Femur (tissue), 1 donor: ENCODE results near the gene FAM217B.

ENCODE experiments used
- DNase-seq: peaks from one replicate; pipeline ENCODE4 v3.0.0-alpha.2; 2017

FAM217B gene

DNA sequence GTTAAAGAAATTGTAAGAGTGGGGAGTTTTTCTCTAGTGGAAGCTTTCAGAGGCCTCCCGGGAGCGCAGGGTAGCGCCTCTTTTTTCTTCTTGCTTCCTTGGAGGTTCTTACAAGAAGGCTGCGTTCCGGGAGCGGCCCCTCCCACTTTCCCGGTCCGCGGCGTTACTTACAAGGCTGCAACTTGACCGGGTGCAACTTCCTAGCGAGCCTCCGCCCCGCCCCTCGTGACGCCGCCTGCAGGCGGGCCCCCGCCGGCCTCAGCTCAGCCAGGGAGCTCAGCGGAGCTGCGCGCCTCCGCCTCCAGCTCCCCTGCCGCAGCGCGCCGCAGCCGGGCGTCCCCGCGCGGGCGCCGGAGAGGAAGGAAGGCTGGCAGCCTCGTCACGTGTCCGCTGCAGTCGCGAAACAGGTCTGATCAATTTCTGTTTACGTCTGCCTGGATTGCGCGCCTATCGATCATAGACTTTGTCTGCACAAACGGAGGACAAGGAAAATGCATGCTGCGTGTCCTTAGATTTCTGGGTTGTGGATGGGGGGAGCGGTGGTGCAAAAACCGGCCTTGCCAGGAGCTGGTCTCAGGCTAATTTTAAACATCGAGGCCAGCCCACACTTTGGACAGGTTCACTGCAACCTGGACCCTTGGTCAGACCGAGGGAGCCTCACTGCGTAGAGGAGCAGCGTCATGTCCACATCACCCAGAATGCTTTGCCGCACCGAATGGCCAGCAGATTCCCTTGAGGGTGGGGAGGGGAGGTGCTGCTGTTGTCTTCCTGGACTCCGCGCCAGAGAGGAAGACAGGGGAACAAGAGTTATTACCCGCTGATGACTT is at the start of gene FAM217B, which contains the start of gene PPP1R3D:
Gene FAM217B (plus strand): TSS at position 261 of the 827 bp plus-strand sequence. CDS start 3,555 bp downstream, outside the sequence.
Gene PPP1R3D (minus strand): TSS at position 177 of the 827 bp plus-strand sequence. CDS start 374 bp downstream, outside the sequence.
- peak; percentile 98 for DNase-seq

DNA sequence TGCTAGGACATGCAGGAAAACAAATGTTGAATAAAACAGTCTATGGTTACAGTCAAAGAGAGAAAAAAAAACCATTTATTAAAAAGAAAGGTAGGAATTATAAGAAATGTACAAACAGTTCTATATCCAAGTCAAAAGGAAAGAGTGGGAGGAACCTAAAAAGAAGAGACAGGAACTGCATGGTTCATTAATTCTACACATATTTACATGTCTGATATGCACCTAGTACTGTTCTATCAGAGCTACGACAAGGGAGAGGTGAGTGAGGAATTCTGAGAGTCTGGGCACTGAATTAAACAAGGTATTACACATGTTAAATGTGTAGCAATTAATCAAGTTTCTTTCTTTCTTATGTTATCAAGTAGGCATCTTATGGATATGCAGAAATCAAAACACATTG is 48.6 kb upstream of the FAM217B start:
- no peak for DNase-seq

DNA sequence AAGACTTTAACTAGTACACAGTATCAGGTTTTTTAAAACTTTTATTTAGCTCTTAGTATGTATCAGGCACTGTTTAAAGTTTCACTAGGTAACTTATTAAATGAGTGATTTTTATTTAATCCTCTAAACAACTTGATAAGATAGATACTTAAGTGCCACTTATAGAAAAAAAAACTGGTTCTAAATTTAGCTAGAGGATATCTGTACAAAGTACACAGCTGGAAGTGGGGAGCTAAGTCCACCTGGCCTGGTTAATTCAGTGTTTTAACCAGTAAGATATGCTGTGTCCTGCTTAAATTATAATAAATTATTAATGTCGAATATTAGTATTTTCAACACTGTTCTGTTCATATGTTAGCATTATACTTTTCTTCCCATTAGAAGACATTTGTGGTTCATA is 44.3 kb upstream of the FAM217B start:
- no peak for DNase-seq

DNA sequence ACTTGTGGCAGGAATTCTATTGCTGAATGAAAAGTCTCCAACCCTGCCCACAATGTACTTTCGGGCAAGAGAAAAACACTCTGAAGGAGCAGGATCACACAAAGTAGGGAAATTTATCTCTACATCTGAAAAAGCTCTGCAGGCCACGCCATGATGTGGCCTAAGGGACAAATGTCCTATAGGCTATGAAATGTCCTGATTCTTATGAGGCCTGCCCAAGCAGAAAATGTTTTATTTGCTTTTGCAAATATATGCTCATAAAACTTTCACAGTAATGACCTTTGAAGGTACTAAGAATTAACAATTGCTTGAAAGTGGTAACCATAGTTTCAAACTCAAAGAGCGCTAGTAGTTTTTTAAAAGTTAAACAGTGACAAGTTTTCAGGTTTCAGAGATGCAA is 37.7 kb upstream of the FAM217B start:
- DNase-seq = no peak

GRCh38 chr20:59903621-59904020 is 36.6 kb upstream of the FAM217B start:
- DNase-seq = peak; percentile 19

- DNase-seq = no peak
Measured at GRCh38 chr20:59908855-59909254, 31.3 kb upstream of the FAM217B start.

GRCh38 chr20:59911041-59911440 is 29.1 kb upstream of the FAM217B start:
- no peak for DNase-seq

GRCh38 chr20:59912609-59913008 is 27.6 kb upstream of the FAM217B start:
- no peak for DNase-seq

DNA sequence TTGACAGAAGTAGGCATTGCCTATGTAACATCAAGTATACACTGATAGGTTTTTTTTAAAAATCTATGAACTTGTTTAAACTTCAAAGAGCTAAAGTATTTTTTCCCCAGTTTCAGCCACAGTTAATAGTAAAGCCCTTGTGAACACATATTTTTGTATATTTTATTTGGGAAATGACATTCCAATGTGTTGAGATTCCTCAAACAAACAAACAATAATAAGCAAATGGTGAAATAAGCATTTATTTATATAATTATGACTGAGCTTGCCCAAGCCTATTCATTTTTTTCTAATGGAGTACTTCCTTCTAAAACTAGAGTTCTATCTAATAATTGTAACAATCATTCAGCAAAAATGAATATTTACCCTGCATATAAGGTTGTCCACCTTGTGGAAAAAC is 19.2 kb upstream of the FAM217B start:
- no peak for DNase-seq

- DNase-seq = no peak
Measured at GRCh38 chr20:59923514-59923913, 16.7 kb upstream of the FAM217B start.

- DNase-seq = no peak
Measured at GRCh38 chr20:59925359-59925758, 14.8 kb upstream of the FAM217B start.

DNA sequence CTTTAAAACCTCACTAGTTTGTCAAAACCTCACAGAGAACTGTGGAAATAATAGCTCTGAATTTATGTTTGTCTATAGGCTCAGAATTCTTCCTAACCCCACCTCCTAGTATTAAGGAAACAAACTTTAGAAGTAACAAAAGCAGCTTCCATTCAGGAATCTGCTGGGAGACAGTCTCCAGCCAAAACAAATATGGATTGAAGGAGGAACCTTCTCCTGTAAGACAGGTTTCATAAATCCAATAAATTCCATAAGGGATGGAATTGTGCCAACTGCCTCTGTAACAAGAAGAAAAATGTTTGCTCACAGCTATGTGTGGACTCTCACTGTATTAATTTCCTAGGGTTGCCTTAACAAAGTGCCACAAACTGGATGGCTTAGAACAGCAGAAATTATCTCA is 14.3 kb upstream of the FAM217B start:
- DNase-seq = no peak

GRCh38 chr20:59931511-59932312 is 8.5 kb upstream of the FAM217B start:
- DNase-seq = no peak

DNA sequence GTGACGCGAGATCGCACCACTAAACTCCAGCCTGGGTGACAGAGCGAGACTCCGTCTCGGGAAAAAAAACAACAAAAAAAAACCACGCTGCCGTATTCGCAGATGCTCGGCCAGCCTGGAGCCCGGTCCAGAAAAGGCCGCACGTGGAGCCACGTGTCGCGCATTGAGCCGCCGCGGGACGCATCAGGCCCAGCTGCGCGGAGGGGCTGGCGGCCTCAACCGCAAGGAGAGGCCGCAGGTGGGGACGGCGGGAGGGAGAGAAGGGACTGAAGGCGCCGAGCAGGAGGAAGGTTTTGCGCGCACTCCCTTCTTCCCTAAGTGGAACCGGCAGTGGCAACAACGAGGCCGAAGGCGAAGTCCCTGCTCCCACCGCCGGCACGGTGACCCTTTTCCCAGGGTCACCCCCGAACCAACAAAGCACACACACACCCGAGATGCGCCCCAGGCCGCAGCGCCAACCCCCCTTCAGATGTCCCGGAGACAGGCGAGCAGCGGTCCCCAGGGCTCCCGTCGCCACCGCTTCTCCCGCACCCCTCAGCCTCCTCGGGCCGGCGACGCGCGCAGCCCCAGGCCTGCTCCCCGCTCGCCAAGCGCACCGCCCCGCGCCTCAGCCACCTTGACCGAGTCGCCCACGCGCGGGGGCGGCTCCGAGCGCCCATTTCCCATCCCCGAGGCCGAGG is 7.4 kb upstream of the FAM217B start:
- DNase-seq = no peak

GRCh38 chr20:59933296-59933848 is 6.8 kb upstream of the FAM217B start, which contains the start of gene SYCP2:
Gene SYCP2 (minus strand): TSS chr20:59933637. CDS start chr20:59922413, 11,224 bp downstream.
- peak; percentile 68 for DNase-seq

- peak; percentile 82 for DNase-seq
Measured at GRCh38 chr20:59933849-59934585, 6.2 kb upstream of the FAM217B start.

GRCh38 chr20:59935457-59936185 is 4.6 kb upstream of the FAM217B start:
- no peak for DNase-seq

- no peak for DNase-seq
Measured at GRCh38 chr20:59936409-59936808, 3.8 kb upstream of the FAM217B start.

DNA sequence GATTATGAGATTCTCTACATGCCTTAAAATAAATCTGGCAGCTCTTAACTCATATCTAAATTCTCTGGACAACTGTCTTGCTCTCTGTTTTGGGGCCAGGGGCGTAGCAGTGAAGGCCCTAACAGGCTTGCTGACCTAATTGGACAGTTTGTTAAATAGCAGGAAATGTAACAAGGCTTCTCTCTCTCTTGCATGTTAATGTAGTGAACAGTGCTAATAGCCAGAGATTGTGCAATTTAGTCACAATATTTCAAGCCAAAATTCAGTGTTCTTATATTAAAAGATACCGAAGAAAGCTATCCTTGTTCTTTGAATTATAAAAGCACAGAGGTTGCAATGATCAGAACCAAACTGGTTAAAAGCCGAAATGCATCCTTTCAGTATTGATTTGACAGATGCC is 3.0 kb upstream of the FAM217B start:
- DNase-seq = no peak

DNA sequence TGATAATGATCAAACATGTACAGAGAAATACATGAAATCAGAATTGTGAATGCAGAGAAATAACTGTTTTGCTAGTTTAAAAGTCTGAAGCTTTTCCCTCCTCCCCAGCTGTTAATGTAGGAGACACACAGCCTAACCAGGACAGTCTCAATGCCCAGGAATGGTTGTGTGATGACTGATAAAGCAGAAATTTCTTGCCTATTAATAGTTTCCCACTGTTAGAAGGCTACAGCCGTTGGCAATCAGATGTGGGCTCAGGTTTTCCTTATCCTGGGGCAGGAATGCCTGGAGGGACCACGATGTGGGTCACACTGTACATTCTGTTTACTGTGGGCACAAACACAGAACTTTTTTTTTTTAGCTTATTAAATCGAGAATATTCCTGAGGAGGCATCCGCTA is 2.0 kb upstream of the FAM217B start:
- DNase-seq = no peak

- no peak for DNase-seq
Measured at GRCh38 chr20:59938696-59939051, 1.5 kb upstream of the FAM217B start.
